ENCODE measurements around the gene MYCBP.

- TF ChIP-seq MZF1 (tag by site-specific recombination; IDR thresholded peaks at IDR 0.05; ENCODE audit: borderline replicate concordance) = no peak
- TF ChIP-seq CTCF (tag by site-specific recombination; IDR thresholded peaks at IDR 0.05) = no peak
- no peak for TF ChIP-seq ZSCAN18 (tag by site-specific recombination; IDR thresholded peaks at IDR 0.05)
- no peak for TF ChIP-seq ZNF274 (IDR thresholded peaks at IDR 0.05; ENCODE audit: low read length)
- no peak for TF ChIP-seq ZNF274 (tag by site-specific recombination; IDR thresholded peaks at IDR 0.05; ENCODE audit: borderline replicate concordance)
- no peak for TF ChIP-seq ZNF561 (tag by site-specific recombination; IDR thresholded peaks at IDR 0.05; ENCODE audit: borderline replicate concordance)
These were observed 2.7 kb upstream of the MYCBP start for GRCh38 chr1:38875811-38876210.
